Tibial nerve (tissue), 4 donors: Measurements from ENCODE around the gene TOPAZ1. TPM values are rescaled to one million over a fixed set of nuclear protein-coding genes. Genes with fewer than 3 reads are reported as not detected.

Experiments used
- DNase-seq, 2 donors: peaks; one replicate each; pipeline ENCODE4 v3.0.0-alpha.2; 2019; ENCODE audit warnings: low spot score in 2 of 2
- H3K27ac ChIP-seq, 4 donors: fragments of 200-600 bp; sonication (generic) in 3 of 4; one replicate each; pipeline ENCODE4 v1.5.1; 2017 to 2019; ENCODE audit warnings: mild to moderate bottlenecking in 1 of 4
- H3K27me3 ChIP-seq, 2 donors: fragments of 200-600 bp; sonication (generic) in 1 of 2; one replicate each; pipeline versions ENCODE4 v1.5.1 to v1.6.0; 2017 to 2019
- H3K36me3 ChIP-seq, 3 donors: fragments of 200-600 bp; sonication (generic); one replicate each; pipeline ENCODE4 v1.5.1; 2018 to 2019
- H3K4me1 ChIP-seq, 4 donors: fragments of 200-600 bp; sonication (generic) in 3 of 4; one replicate each; pipeline ENCODE4 v1.5.1; 2017 to 2019
- H3K4me3 ChIP-seq, 4 donors: fragments of 200-600 bp; sonication (generic) in 3 of 4; one replicate each; pipeline ENCODE4 v1.5.1; 2017 to 2019; ENCODE audit warnings: mild to moderate bottlenecking in 1 of 4, moderate library complexity in 1 of 4
- H3K9me3 ChIP-seq, 4 donors: fragments of 200-600 bp; sonication (generic) in 3 of 4; one replicate each; pipeline ENCODE4 v1.5.1; 2017 to 2019
- EP300 ChIP-seq, 2 donors: sonication (generic); formaldehyde crosslinking; IDR thresholded peaks; one replicate each; pipeline ENCODE4 v1.6.1; 2017; ENCODE audit warnings: antibody characterized with exemption in 2 of 2, mild to moderate bottlenecking in 1 of 2
- POLR2A ChIP-seq, 2 donors: fragments of 450-650 bp; IDR thresholded peaks; one replicate each; pipeline ENCODE4 v1.6.1; 2017; ENCODE audit warnings: antibody characterized with exemption in 2 of 2, mild to moderate bottlenecking in 2 of 2, moderate library complexity in 2 of 2
- WGBS, 2 donors: methylation state at CpG; one replicate each; pipeline ENCODE4 v1.1.5; 2018; 5-methylcytosine and 5-hydroxymethylcytosine counted together
- total RNA-seq, 4 donors: library from RNA; depleted of rRNA; stranded (reverse); fragments of >200 nt; gene quantifications; one replicate each; pipeline ENCODE4 v1.1.0, GENCODE V29; 2016
- TF ChIP-seq, protein P1 (sequence below), 5 experiments: fragments of 200-600 bp in 3 of 5; fragments of 450-650 bp in 2 of 5; sonication (generic) in 3 of 5; IDR thresholded peaks; one replicate each; pipeline ENCODE4 v1.5.1; 2016 to 2019; ENCODE audit warnings: antibody characterized with exemption in 5 of 5, mild to moderate bottlenecking in 3 of 5, moderate library complexity in 2 of 5

TOPAZ1 gene
- total RNA-seq, 4 donors from 2014 or later = not detected

DNA sequence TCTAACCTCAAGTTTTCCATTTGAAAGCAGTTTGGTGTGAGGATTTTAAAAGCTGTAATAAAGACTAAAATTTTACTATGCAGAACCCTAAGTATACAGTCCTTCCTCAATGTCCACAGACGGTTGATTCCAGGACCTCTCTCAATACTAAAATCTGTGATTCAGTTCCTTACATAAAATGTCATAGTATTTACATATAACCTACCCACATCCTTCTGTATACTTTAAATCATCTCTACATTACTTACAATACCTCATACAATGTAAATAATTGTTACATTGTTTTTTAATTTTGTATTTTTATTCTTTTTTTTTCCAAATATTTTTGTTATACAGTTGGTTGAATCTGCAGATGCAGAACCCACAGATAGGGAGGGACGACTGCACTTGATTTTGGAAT lies 2.8 kb upstream of the TOPAZ1 start:
- Histone ChIP-seq H3K4me3 (no peak overlapping the region), H3K36me3 (no peaks in the 10 kb centered on the region), H3K9me3 (no peaks in the 10 kb centered on the region), H3K4me1 (peaks cover 0 to 10% (median 2%) of the 10 kb centered on the region in 4 donors), H3K27ac (no peak overlapping the region), H3K27me3 (no peaks in the 10 kb centered on the region)
- WGBS, 2 donors = 50 to 63% methylated on average over 2 of the region's 2 CpGs
- no peak for DNase-seq
- TF ChIP-seq, protein P1, sequence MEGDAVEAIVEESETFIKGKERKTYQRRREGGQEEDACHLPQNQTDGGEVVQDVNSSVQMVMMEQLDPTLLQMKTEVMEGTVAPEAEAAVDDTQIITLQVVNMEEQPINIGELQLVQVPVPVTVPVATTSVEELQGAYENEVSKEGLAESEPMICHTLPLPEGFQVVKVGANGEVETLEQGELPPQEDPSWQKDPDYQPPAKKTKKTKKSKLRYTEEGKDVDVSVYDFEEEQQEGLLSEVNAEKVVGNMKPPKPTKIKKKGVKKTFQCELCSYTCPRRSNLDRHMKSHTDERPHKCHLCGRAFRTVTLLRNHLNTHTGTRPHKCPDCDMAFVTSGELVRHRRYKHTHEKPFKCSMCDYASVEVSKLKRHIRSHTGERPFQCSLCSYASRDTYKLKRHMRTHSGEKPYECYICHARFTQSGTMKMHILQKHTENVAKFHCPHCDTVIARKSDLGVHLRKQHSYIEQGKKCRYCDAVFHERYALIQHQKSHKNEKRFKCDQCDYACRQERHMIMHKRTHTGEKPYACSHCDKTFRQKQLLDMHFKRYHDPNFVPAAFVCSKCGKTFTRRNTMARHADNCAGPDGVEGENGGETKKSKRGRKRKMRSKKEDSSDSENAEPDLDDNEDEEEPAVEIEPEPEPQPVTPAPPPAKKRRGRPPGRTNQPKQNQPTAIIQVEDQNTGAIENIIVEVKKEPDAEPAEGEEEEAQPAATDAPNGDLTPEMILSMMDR (IDR thresholded peaks at IDR 0.05) = no peak
- TF ChIP-seq EP300 (IDR thresholded peaks at IDR 0.05) (no peak), POLR2A (IDR thresholded peaks at IDR 0.05) (no peak)

DNA sequence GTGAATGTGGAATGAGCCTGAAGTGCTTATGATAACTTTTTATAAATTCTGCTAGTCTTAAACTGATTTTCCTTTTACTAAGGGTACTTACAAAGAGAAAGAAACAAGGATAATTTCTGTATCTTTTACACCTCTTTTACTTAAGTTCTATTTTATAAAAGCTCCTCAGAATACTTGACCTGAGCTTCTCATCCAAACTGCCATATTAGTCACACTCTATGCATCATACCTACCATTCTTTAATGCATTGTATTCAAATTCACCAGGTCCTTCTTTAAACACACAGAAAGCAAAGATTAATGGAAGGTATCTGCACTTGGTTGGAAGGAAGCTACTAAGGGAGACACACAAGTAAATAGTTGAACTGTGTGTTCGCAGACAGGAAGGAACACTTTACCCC lies 1.6 kb upstream of the TOPAZ1 start:
- no peak for TF ChIP-seq EP300 (IDR thresholded peaks at IDR 0.05)
- TF ChIP-seq, protein P1 (IDR thresholded peaks at IDR 0.05) = no peak
- no peak for TF ChIP-seq POLR2A (IDR thresholded peaks at IDR 0.05)
- whole genome bisulfite sequencing, 2 donors = 90 to 97% methylated on average over 1 of the region's 1 CpG
- Histone ChIP-seq H3K27me3 (no peaks in the 10 kb centered on the region), H3K4me3 (no peak overlapping the region), H3K27ac (no peak overlapping the region), H3K4me1 (peaks cover 0 to 10% (median 2%) of the 10 kb centered on the region in 4 donors), H3K36me3 (no peaks in the 10 kb centered on the region), H3K9me3 (no peaks in the 10 kb centered on the region)
- DNase-seq = no peak

DNA sequence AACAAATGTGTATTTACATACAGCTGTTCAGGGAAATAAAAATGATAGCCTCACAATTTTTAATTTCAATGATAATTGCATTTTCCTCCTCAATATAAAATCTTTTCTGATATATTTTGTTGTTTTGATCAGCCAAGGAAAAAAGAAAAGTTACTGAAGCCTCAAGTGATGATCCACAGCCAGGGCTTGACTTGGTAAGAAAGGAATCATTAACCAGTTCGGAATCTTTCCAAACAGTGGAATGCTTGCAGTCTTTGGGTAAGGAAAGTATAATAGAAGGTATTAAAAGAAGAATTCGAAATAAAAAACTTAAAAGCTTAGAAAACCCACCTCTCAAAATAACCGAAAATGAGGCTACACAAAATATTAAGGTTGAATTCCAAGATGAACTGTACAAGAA lies 1.0 kb downstream of the TOPAZ1 start:
- 83 to 85% methylated on average over 3 of the region's 3 CpGs for WGBS, 2 donors
- TF ChIP-seq EP300 (IDR thresholded peaks at IDR 0.05) = no peak
- TF ChIP-seq, protein P1 (IDR thresholded peaks at IDR 0.05) = no peak
- TF ChIP-seq POLR2A (IDR thresholded peaks at IDR 0.05) = no peak

DNA sequence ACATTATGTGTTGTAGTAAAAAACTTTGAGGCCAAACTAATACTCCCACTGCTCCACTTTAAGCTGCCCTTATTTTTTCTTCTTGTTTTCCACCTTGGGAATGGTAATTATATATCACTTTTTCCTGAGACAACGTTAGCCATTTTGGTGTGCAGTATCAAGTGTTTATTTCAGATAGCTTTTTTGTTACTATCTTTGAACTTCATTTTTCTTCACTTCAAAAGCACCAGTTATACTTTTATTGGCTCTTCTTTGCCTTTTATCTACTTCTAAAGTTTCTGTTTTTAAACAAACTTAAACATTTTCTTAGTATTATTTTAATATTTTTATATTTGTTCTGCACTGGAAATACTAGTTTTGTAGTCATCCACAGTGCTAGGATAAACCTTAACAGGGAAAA lies 6.5 kb downstream of the TOPAZ1 start:
- H3K9me3 ChIP-seq = peaks cover 0 to 19% (median 2%) of the 10 kb centered on the region in 4 donors
- TF ChIP-seq EP300 (IDR thresholded peaks at IDR 0.05) (no peak), POLR2A (IDR thresholded peaks at IDR 0.05) (no peak)
- TF ChIP-seq, protein P1 (IDR thresholded peaks at IDR 0.05) = no peak
- H3K27me3 ChIP-seq = no peaks in the 10 kb centered on the region
- no peak overlapping the region for H3K4me3 ChIP-seq
- peaks cover 0 to 5% (median 0%) of the 10 kb centered on the region in 4 donors for H3K4me1 ChIP-seq
- DNase-seq = no peak
- no peak overlapping the region for H3K27ac ChIP-seq
- 73% methylated on average over 1 of the region's 1 CpG for WGBS, 2 donors
- no peaks in the 10 kb centered on the region for H3K36me3 ChIP-seq

More for the DNA sequence above, 1.0 kb downstream of the TOPAZ1 start:
- no peak for DNase-seq
- Histone ChIP-seq H3K27ac (no peak overlapping the region), H3K4me3 (no peak overlapping the region), H3K4me1 (no peaks in the 10 kb centered on the region), H3K27me3 (no peaks in the 10 kb centered on the region), H3K9me3 (peaks cover 0 to 4% (median 2%) of the 10 kb centered on the region in 4 donors), H3K36me3 (no peaks in the 10 kb centered on the region)

DNA sequence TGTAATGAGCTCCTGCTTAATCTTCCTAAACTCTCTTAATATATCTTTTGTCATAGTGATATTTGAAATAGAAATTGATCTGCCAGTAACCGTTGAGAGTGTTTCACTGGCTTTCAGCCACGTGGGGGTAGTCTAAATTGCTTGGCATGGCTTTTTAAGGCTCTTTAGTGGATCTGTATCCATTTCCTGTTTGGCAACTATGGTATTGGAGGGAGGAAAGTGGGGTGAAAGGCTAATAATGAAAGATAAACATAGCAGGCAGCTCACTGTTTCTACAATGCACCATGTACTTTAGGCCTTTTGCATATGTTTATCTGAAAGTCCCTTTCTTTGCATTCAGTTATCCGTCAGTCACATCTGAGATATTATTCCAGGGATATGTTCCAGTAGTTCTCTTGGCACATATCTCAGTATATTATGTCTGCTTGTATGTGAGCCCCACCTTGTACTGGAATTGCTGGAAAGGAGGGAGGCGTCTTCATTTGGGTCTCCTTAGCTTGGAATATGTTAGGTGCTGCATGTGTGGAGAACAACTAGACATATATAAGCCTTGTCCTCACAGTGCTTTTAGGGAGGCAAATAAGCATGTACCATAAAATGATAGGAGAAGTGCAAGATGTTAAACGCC lies 10.8 kb downstream of the TOPAZ1 start:
- H3K4me1 ChIP-seq = peaks cover 0 to 5% (median 0%) of the 10 kb centered on the region in 4 donors
- H3K27ac ChIP-seq = no peak overlapping the region
- no peak overlapping the region for H3K4me3 ChIP-seq
- H3K36me3 ChIP-seq = no peaks in the 10 kb centered on the region
- no peak for TF ChIP-seq EP300 (IDR thresholded peaks at IDR 0.05)
- no peak for TF ChIP-seq POLR2A (IDR thresholded peaks at IDR 0.05)
- TF ChIP-seq, protein P1 (IDR thresholded peaks at IDR 0.05) = no peak
- no peaks in the 10 kb centered on the region for H3K27me3 ChIP-seq
- no peak for DNase-seq
- peaks cover 0 to 19% (median 0%) of the 10 kb centered on the region in 4 donors for H3K9me3 ChIP-seq
- 38 to 42% methylated on average over 5 of the region's 5 CpGs for WGBS, 2 donors
